HG03439 (cell line): ENCODE data around the gene C2.
"Not testable (repeated sequence)": the region's sequence is repeated elsewhere in the genome, so short reads cannot be mapped to it uniquely, and the experiment has no call there.

ENCODE experiments used
- ATAC-seq: cut with Tn5 transposase; IDR thresholded peaks from one replicate; pipeline ENCODE4 v1.9.1; 2021; ENCODE audit warnings: mild to moderate bottlenecking, moderate library complexity; ENCODE audit not compliant: unreplicated experiment

Gene C2

DNA sequence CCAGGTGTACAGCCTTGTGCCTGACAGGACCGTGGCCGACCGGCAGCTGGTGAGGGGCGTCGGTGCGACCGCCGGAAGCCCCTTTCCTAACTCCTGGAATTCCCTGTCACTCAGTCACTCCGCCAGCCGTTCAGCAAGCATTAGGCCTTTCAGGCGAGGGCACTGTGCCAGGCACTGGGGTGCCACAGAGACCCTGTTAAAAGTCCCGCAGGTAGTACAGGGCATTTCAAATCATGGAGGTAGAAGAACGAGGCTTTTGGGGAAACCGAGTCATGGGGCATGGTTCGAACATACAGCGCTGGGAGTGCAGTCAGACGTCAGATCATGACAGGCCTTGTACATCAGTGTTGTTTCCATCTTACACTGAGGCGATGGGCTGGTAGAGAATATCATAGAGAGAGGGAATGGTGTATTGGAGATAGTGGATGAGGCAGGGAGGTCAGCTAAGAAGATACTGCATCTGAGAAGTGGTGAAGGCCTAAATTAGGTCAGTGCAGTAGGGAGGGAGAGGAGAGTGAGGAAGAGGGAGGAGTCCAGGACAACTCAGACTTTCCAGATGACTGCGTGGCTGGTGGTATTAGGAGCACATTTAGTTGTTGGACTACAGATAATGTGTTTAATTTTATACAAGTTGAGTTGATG lies 45.3 kb downstream of the C2 start:
- ATAC-seq: no peak

- not testable (repeated sequence) for ATAC-seq
These were observed 48.5 kb downstream of the C2 start for GRCh38 chr6:31976065-31976464.

DNA sequence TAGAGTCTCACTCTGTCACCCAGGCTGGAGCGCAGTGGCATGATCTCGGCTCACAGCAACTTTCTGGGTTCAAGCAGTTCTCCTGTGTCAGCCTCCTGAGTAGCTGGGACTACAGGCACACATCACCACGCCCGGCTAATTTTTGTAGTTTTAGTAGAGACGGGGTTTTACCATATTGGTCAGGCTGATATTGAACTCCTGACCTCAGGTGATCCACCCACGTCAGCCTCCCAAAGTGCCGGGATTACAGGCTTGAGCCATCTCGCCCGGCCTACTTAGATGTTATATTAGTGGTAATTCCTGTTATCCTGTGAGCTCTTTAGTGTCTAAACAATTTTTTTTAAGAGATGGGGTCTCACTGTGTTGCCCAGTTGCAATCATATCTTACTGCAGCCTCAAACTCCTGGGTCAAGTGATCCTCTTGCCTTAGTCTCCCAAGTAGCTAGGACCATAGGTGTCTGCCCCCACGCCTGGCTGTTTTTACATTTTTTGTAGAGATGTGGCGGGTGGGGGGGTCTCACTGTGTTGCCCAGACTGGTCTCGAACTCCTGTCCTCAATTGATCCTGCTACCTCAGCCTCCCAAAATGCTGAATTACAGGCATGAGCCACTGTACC lies 50.4 kb downstream of the C2 start:
- ATAC-seq: no peak

DNA sequence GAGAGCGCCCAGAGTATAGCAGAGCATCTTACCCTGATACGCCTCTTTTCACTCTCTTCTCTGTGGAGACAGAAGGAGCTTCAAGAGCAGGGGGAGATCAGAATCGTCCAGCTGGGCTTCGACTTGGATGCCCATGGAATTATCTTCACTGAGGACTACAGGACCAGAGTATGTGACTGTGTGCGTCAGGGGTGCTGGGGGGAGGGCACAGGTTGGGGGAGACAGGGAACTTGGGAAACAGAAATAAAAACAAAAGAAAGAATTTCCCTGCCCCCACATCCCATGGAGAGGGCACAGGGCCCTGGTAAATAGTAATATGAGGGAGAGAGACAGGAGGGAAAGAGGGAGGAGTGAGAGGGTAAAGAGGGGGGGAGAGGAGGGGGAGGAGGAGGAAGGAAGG lies 51.3 kb downstream of the C2 start:
- no peak for ATAC-seq

DNA sequence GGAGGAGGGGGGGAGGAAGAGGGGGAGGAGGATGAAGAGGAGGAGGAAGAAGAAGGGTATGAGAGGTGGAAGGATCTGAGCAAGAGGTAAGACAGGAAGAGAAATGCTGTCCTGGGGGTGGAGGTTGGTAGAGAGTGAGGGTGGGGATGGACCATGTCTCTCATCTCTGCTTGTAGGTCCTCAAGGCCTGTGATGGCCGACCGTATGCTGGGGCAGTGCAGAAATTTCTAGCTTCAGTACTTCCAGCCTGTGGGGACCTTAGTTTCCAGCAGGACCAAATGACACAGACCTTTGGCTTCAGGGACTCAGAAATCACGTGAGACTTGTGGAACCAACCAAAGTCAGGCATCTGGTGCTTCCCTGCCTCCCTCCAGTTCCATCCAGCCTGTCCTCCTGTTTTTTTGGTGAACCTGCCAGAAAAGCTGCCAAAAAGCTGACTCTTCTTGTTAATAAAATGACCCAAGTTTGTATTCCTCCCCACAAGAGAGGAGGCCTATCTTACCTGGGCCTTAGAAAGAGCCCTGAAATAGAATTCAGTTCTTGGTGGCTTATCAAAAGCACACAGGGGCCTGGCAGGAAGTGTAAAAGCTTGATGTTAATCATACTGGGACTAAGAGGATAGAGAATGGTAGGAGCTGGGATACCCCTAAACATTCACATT lies 51.9 kb downstream of the C2 start:
- no peak for ATAC-seq

DNA sequence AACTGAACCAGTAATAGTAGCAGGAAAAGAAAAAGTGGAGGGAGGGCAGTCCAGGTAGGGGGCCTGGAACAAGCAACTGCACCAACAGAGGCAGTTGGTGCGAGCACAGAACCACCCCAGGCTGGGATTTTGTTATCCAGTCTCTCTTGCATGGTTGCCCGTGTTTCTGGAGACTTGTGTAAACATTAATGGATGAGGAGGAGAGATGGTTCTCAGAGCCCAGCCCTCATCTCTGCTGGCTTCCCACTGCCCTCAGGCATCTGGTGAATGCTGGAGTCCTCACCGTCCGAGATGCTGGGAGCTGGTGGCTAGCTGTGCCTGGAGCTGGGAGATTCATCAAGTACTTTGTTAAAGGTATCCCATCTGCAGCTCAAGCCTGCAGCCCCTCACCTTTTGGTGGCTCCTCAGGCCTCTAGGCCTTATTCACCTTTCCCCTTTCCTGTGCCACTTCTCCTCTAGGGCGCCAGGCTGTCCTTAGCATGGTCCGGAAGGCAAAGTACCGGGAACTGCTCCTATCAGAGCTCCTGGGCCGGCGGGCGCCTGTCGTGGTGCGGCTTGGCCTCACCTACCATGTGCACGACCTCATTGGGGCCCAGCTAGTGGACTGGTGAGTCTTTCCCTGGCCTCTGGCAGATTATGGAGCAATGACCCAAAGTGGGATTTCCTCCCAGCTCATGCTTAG lies 52.8 kb downstream of the C2 start:
- not testable (repeated sequence) for ATAC-seq

GRCh38 chr6:31980998-31981397 lies 53.5 kb downstream of the C2 start:
- not testable (repeated sequence) for ATAC-seq

GRCh38 chr6:31981744-31982143 lies 54.2 kb downstream of the C2 start, which contains the start of gene C4A:
Gene C4A, plus strand, starts transcription at chr6:31982057. Its CDS starts 51 bp downstream, at chr6:31982108.
- not testable (repeated sequence) for ATAC-seq

DNA sequence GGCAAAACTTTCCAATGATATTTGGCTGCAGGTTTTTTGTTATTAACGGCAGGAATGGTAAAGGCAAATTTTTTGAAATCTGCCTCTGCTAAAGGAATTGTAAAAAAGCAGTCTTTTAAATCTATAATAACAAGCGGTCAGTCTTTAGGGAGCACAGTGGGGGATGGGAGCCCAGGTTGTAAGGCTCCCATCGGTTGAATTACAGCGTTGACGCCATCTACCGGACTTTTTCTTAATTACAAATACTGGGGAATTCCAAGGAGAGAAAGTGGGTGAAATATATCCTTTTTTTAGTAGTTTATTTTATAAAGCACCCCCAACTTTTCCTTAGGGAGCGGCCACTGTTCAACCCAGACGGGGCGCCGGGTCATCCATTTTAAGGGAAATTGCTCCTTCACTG lies 61.8 kb downstream of the C2 start:
- ATAC-seq: not testable (repeated sequence)

DNA sequence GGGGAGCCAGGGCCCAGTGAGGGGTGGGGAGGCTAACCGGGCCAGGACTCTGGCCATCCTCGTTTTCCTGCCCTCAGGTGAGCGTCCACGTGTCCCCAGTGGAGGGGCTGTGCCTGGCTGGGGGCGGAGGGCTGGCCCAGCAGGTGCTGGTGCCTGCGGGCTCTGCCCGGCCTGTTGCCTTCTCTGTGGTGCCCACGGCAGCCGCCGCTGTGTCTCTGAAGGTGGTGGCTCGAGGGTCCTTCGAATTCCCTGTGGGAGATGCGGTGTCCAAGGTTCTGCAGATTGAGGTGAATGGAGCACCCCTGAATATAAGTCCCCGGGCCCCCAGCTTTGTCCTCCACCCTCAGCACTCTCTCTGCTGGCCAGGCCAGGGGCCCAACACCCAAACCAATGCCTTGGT lies 66.9 kb downstream of the C2 start:
- not testable (repeated sequence) for ATAC-seq
